ENCODE data around the gene CAB39.

The CAB39 gene

GRCh38 chr2:230788554-230789175 lies 76.0 kb downstream of the CAB39 start:
- no peak for DNase-seq

DNA sequence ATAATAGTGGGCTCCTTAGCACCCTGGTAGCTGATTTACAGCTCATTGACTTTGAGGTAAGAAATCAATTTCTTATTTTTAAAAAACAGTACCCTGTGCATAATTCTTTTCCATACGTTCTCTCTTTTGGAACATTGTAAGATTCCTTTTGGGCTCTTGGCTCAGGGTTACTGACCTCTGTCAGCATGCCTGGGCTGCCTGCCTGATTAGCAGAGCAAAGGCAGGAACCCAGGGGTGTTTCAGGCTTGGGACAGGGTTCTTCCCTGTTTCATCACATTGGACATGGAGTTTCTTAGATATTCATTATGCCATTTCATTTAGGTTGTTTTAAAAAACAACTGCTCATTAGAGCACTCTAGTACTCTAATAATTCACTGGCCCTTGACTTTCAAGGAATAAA lies 78.3 kb downstream of the CAB39 start:
- DNase-seq: no peak

DNA sequence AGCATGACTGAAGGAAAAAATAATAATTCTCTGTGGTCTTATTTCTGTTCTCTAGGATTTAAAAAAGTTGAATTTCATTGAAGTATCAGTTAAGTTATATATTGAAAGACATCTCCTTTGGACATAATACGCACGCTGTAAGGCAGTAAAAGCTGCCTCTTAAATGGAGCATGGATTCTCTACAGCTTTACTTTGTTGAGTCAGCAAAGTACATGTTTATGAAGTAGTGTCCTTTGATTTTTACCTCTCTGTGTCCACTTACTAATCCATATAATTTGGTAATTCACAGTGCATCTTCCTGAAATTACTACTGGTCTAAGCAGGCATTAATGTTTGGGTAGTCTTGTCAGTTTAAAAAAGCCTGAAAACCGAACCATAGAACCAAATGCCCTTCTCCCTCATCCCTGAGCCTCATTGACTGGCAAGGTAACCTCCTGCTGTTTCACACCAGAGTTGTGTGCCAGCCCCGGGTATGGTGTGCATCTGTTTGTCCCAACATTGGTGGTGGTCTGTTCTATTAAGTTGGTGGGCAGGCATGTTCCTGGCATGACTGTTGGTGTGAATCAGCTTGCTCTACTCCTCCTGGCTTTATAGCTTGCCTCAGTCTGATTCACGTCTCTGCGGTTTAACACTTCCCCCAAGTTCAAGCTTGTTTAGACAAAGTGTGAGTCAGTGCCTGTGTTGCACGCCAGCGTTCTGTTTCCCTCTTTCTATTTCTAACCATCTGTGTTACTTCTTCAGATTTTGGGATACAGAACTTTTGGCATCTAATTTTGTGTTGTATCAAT lies 81.1 kb downstream of the CAB39 start:
- DNase-seq: peak; percentile 87

DNA sequence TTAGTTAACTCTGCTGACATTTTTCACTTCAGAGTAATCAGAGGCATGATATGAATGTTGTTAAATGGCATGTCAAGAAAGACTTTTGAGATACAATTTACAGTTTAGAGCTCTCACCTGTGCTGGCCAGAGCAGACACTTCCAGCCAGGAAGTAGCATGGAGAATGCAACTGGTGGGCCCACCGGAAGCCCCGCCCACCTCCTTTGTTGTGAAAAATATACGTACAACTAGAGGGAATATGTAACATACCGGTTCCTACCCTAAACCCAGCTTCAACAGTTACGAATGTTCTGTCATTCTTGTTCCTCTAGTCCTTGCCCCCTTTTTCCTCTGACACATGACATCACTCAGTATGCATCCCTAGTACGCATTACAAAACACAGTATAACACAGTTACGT lies 81.9 kb downstream of the CAB39 start:
- DNase-seq: no peak

GRCh38 chr2:230795856-230796255 lies 83.2 kb downstream of the CAB39 start:
- no peak for DNase-seq

DNA sequence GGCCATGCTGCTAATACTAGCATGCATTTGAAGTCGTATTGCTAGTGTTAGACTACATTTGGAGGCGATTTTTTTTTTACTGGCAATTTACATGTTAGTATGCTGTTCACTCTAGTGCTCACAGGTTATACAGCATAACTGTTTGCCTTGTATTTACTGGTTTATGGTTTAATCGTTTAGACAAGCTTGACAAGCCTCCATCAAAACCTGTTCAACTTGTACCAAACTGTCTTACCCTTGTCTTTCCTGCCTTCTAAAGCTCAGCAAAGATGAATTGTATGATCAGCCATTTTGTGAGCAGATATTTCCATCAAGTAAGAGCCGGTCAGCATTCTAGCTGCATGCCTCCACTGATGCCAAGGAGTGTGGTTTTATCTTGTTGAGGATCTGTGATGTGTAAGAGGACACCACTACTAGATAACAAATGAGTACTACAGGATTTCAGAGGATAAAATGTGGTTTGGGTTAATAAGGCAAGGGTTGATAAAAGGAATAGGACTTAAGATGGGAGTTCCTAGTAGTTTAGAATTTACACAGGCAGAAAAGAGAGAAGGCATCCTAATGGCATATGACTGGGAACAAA lies 83.7 kb downstream of the CAB39 start:
- no peak for DNase-seq

DNA sequence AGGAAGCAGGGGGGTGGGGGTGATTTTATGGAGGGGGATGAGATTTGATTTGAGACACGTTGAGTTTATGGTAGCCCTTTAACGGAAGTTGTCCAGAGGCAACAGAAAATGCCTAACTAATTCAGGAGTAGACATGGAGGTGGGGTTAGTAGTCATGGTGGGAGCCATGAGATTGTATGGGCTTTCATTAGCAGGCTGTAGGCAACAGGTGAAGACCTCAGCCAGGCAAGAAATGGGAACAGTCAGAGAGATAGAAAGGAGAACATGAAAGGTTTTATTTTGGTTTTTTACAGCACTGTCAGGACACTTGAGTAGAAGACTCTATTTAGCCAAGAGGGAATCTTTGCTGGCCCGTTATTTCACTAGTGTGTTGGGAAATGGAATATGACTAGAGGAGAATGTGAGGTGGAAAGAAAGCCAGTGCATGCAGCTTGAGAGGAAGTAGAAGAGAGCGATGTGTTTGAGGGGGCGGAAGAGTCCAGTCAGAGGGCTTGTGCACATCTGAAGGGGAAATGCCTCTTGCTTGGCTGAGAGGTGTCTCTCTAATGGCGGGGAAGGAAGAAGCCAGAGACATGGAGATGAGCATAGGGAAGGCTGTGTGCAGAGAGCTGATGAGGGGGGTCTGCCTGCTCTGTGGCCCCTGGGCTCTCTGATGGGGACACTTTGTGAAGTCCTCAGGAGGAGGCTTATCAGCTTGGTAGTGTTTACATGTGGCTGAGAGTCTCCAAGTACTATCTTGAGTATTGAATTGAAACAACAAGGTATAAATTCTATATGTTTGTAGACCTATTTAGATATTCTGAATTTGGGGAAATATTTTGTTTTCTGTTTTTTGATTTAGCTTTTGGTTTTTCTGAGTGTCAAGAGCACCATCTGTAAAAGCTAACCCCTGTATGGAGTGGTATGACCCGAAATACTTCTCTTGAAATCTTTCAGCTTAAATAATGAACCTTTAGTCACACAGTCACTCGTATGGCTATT lies 85.2 kb downstream of the CAB39 start:
- DNase-seq: no peak

DNA sequence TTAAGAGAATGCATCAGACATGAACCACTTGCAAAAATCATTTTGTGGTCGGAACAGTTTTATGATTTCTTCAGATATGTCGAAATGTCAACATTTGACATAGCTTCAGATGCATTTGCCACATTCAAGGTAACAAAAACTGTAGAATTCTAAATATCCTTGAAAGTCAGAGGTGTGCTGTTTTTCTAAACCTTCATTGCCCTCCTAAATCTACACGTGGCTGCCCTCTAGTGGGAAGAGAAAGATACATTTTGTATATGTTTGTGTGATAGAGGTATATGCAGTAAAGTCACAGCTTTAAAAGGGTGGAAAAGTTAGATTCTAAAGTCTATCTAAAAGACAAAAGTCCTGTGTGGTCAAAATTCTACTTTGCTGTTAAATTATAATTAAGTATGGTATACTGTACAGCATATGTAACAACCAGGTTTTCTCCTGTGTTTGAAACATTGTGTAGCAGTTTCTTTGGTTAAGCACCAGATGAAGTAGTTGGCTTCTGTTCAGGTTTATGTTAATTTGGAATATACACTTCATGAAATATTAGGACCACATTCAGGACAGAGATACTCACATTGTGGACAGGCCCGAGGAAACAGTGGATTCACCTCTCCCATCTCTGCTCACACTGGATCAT lies 86.2 kb downstream of the CAB39 start:
- peak; percentile 77 for DNase-seq

DNA sequence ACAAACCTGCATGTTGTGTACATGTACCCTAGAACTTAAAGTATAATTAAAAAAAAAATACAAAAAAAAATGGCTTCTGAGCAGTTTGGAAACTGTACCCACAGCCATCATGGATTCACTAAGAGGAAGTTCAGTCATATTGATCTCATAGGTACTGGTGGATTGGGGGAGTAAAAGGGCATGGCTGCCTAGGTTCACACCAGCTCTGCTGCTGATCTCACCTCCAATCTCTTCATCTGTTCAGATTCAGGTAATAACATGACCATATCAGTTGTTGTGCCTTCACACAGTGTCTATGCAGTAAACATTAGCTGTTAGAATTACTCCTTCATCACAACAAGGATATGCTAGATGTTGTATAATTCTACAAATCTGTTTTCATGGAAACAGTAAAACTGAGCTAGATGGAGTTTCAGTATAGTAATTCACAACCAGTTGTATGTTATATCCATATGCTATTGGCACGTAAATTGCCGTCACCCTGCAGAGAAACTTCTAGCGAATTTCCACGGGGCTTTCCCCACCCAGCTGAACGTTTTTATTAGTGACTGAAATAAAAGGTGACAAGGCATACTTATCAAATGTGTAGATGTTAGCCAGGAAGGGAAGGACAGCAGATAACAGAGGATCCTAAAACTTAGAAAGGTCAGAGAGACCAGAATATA lies 92.8 kb downstream of the CAB39 start:
- DNase-seq: no peak

GRCh38 chr2:230807729-230808128 lies 95.1 kb downstream of the CAB39 start:
- DNase-seq: no peak

DNA sequence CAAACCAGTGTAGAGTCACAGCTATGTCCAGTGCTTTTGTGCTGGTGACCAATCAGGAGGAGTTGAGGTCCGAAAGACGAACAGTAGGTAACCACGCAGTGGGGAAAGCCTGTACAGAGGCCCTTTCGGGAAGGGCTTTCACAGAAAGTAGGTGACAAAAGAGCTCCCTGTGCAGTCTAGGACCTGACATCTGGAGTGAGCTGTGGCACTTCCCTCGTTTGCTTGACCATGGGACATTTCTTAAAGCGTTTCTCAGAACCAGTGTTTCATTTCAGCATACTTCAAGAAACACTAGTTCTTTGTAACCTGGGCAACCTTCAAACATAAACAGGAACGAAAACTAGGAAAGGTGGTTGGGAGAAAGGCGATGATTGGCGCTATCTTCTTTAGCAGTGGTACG lies 96.4 kb downstream of the CAB39 start:
- DNase-seq: no peak

DNA sequence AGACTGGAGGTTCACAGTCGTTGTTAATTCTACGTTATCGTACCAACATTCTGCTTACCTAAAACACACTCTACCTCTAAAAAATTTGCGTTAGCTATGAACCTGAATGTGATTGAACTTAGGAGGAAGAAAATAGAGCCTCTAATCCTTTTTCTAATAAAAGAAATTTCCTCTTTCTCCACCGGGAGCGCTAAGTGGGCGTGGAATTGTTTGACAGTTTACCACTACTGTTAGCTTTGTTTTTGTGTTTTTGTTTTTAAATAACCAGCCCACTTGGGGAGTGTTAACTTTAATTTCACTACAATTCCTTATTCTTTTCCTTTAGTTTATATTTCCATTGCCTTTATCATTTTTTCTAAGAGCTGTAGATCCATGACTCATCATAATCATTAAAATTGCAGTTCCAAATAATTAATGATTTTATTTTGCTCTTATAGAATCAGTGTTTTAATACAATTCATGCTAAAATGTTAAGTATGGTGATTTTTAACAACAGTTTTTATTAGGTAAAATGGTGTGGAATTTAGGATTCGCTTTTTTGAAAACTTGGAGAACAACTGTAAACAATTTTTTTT lies 97.1 kb downstream of the CAB39 start:
- no peak for DNase-seq

DNA sequence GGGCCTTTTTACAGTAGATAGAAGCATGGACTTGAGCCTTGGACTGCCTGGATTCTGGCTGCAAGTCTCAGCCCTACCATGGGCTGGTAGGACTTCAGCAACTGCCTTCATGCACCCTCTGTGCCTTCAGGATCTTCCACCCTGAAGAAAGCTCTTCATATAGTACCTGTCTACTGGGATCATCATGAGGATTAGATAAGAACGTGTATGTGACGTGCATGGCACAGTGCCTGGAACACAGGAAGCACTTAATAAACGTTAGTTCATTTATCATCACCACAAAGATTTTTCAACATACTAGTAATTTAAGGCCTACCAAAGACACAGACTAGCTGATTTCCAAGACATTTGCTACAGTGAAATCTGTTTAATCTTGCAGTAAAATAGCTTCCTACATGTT lies 98.9 kb downstream of the CAB39 start:
- DNase-seq: no peak

- DNase-seq: no peak
Measured at GRCh38 chr2:230812033-230812432, 99.4 kb downstream of the CAB39 start.

GRCh38 chr2:230814616-230815015 lies 102.0 kb downstream of the CAB39 start:
- no peak for DNase-seq

GRCh38 chr2:230815088-230815487 lies 102.4 kb downstream of the CAB39 start:
- DNase-seq: no peak

- DNase-seq: no peak
Measured at GRCh38 chr2:230816735-230817134, 104.1 kb downstream of the CAB39 start.

DNA sequence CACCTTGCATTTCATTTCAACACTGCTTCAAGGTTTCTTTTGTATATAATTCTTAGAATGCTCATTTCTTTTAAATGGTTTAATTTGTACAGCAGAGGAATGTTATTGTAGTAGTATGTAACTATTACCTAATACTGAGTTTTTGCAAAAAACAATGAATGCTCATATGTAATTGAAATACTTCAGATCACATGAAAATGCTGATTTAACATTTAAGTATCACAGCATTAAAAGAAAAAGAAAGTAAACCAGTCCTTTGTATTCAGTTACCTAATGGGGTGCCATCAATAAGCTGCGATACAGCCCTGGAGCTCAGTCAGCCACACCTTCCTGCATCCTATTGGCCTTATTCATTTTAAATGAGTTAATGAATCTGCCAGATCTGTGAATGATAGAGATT lies 106.8 kb downstream of the CAB39 start:
- no peak for DNase-seq

DNA sequence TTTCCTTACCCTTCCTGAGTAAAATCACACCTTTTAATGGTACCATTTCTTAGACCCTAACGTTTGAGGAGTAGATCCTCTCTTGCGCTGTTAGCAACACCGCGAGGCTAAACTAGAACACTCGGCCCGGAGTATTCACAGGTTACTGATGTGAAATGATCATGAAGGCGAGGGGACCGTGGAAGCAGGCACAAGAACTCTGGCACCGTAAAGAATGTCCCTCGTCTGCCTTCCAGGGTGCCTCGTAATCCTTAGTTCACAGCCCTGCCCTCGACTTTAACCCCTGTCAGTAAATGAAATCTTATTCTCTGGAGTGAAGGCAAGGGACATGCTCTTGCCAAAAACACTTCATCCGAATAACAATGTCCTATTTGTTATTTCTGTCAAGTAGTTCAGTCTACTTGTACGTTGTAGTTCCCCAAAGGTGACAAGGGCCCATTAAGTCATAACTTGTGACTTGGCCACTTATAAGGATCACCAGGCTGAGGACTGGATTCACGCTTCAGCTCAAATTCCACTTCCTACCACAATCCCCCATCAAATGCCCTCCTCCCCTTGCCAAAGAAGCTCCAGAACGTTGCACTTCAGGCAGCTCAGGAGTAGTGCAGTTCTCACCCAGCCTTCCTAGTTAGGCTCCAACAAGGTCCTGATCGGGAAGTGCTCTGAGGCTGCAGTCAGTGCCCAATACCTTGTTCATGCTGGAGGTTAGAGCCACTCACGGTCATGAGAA lies 108.8 kb downstream of the CAB39 start:
- DNase-seq: no peak

- no peak for DNase-seq
Measured at GRCh38 chr2:230821991-230822520, 109.4 kb downstream of the CAB39 start.

Measured in CD4-positive, alpha-beta T cell treated with Interleukin-4 for 4 hours (primary cell).